ENCODE data around the gene PKNOX1. TPM values are rescaled to one million over a fixed set of nuclear protein-coding genes. Genes with fewer than 3 reads are reported as not detected.
"Not testable (repeated sequence)": the region's sequence is repeated elsewhere in the genome, so short reads cannot be mapped to it uniquely, and the experiment has no call there.

PKNOX1 gene
- total and polyA plus RNA-seq, 4 experiments from 2014 or later = 17.8 to 25.0 (median 23.1) TPM

DNA sequence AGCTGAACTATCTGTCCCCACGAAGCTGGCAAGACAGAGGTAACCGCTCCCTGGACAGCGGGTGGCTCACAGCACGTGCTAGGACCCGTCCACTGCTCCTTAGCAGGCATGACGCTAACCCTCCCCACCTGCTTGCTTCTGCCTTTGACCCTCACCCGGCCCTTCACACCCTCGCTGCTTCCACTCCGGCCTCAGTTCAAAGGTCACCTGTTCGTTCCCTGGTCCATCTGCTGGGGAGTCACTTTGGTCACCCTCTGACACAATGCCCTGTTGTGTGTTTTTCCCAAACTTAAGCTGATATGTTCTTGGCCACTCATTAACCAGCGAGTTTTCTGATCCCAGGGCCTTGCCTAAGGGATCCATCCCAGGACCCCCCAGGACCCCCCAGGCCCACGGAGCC is 93.7 kb downstream of the PKNOX1 start:
- H3K4me3 ChIP-seq (ENCODE audit: low read length in 2 of 2); H3K4me3 Mint-ChIP-seq; intact Hi-C loops (cut with micrococcal nuclease); POLR2A ChIA-PET (ENCODE audit: partially characterized antibody); H3K27me3 ChIP-seq (ENCODE audit: insufficient read depth, low read length); H3K4me1 ChIP-seq (ENCODE audit: insufficient read depth, low read length); CTCF ChIA-PET (ENCODE audit: partially characterized antibody); H3K36me3 Mint-ChIP-seq; H3K9me3 ChIP-seq (ENCODE audit: control insufficient read depth in 1 of 2, low read length in 2 of 2); DNase-seq; H3K36me3 ChIP-seq (ENCODE audit: insufficient read depth, low read length); H3K27ac Mint-ChIP-seq; H3K4me1 Mint-ChIP-seq; H3K9me3 Mint-ChIP-seq; H3K27me3 Mint-ChIP-seq; H3K27ac ChIP-seq (ENCODE audit: low read depth, low read length): not testable (repeated sequence)

DNA sequence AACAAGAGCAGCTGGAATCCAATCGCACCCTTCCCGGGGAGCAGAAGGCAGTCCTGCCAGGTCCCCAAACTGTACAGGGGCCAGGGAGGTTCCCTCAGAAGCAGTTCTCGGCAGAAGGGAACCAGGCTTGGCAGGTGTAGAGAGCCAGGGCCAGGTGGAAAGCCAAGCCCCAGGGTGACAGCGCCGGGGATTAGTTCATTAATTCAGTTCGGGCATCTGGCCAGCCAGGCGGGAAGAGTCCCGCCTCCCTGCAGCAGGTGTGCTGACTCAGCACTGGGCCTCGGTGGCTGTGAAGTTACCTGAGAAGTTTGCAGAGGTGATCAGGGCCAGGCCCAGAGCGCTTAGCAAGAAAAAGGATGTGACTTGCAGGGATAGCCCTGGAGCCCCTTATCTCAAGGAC is 95.3 kb downstream of the PKNOX1 start:
- intact Hi-C loops (cut with micrococcal nuclease); H3K4me3 ChIP-seq (ENCODE audit: low read length in 2 of 2); DNase-seq; H3K9me3 Mint-ChIP-seq; H3K4me3 Mint-ChIP-seq; H3K27me3 Mint-ChIP-seq; H3K36me3 ChIP-seq (ENCODE audit: insufficient read depth, low read length); H3K36me3 Mint-ChIP-seq; CTCF ChIA-PET (ENCODE audit: partially characterized antibody); H3K27ac Mint-ChIP-seq; H3K4me1 ChIP-seq (ENCODE audit: insufficient read depth, low read length); POLR2A ChIA-PET (ENCODE audit: partially characterized antibody); H3K4me1 Mint-ChIP-seq; H3K9me3 ChIP-seq (ENCODE audit: control insufficient read depth in 1 of 2, low read length in 2 of 2); H3K27ac ChIP-seq (ENCODE audit: low read depth, low read length); H3K27me3 ChIP-seq (ENCODE audit: insufficient read depth, low read length): not testable (repeated sequence)

DNA sequence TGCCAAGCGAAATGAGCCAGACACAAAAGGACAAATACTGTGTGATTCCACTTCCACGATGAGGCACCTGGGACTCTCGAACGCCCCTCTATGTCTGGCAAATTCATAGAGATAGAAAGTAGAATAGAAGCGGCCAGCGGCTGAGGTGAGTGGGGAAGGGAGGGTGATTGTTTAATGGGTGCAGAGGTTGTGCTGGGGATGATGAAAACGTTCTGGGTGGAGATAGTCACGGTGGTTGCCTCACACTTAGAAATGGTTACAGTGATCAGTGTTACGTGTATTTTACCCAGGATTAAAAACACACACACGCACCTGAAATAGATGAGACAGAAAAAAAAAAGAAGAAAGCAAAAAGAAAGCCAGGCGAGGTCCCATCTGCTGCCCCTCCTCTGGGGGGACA is 98.4 kb downstream of the PKNOX1 start:
- H3K27ac Mint-ChIP-seq; POLR2A ChIA-PET (ENCODE audit: partially characterized antibody); H3K27ac ChIP-seq (ENCODE audit: low read depth, low read length); H3K36me3 Mint-ChIP-seq; H3K27me3 ChIP-seq (ENCODE audit: insufficient read depth, low read length); CTCF ChIA-PET (ENCODE audit: partially characterized antibody); H3K4me3 ChIP-seq (ENCODE audit: low read length in 2 of 2); H3K4me1 ChIP-seq (ENCODE audit: insufficient read depth, low read length); H3K9me3 ChIP-seq (ENCODE audit: control insufficient read depth in 1 of 2, low read length in 2 of 2); H3K9me3 Mint-ChIP-seq; H3K36me3 ChIP-seq (ENCODE audit: insufficient read depth, low read length); H3K4me3 Mint-ChIP-seq; intact Hi-C loops (cut with micrococcal nuclease); DNase-seq; H3K4me1 Mint-ChIP-seq; H3K27me3 Mint-ChIP-seq: not testable (repeated sequence)

DNA sequence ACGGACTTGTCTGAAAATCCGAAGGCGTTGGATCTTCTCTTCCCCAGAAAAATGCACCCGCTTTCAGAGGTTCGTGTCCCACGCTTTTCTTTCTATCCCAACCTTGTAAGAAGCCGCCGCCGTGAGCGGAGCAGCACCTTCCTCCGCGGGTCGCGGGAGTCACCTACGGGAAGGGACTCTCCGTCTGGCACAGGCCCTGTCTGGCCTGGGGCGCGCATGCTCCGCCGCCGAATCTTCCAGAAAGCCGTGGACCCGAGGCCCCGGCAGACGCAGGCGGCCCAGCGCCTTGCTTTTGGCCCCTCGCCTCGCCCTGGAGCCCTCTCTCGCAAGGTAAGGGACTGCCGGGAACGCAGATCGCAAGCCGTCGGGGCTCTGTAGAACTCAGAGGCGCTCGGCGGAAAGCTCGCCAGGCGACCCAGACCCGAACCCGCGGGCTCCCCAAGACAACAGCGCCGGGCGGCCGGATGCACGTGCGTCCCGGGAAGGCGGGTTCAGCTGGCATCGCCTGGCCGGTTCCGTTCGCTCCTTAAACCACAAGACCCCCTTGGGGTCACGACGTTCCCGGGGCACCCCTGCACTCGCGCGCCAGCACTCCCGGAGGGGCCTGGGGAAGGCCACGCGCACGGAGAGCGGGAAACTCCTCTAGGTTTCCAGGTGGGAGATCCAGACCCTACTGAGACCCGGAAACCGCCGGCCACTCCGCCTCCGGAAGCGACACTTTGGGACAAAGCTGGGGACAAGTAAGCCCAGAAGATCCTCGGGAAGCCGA is 100.2 kb downstream of the PKNOX1 start:
- H3K4me3 ChIP-seq (ENCODE audit: low read length in 2 of 2); H3K9me3 Mint-ChIP-seq; DNase-seq; H3K9me3 ChIP-seq (ENCODE audit: control insufficient read depth in 1 of 2, low read length in 2 of 2); H3K27ac ChIP-seq (ENCODE audit: low read depth, low read length); H3K4me1 Mint-ChIP-seq; POLR2A ChIA-PET (ENCODE audit: partially characterized antibody); CTCF ChIA-PET (ENCODE audit: partially characterized antibody); H3K27ac Mint-ChIP-seq; H3K27me3 Mint-ChIP-seq; H3K36me3 Mint-ChIP-seq; H3K36me3 ChIP-seq (ENCODE audit: insufficient read depth, low read length); H3K4me1 ChIP-seq (ENCODE audit: insufficient read depth, low read length); H3K4me3 Mint-ChIP-seq; intact Hi-C loops (cut with micrococcal nuclease); H3K27me3 ChIP-seq (ENCODE audit: insufficient read depth, low read length): not testable (repeated sequence)

DNA sequence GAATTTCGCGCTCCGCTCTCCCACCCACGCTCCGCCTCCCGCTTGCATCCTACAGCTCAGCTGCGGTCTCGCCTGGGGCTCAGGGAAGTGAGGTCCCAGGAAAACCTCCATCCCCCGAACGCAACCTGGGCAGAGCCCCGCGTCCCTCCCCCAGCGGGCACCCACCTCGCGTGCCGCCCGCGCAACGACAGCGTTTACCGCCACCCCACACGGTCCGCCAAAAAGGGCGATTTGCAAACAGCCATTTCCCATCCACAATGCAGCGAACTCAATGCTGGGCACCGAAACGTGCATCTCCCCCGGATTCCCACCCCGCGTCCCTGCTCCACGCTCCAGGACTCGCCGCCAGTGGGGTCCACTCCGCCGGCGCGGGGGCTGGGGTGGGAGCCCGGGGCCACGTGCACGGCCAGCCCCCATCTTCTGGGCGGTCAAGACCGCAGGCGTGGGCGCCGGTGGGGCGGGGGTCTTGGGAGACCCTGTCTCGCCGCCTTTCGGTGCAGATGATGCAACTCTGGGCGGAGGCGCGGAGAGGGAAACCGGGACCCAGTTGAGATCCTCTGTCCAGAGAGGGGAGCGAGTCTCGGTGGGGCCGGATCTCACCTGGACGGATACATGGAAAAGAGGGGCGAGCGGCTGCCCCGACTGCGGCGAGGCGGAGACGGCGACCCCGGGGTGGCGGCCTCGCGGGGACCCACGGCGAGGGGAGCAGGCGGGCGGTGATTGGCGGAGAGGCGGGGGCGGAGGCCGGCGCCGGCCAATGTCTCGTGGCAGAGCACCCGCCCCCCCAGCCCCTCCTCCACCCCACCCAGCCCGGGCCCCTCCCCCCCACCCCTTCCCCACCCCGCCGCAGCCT is 101.0 kb downstream of the PKNOX1 start, which contains the start of gene CBS:
CBS (minus strand) TSS at position 666 of the 853 bp plus-strand sequence. CDS start 3,642 bp downstream, outside the sequence.
- not testable (repeated sequence) for H3K9me3 Mint-ChIP-seq, H3K4me3 Mint-ChIP-seq, H3K4me1 Mint-ChIP-seq

DNA sequence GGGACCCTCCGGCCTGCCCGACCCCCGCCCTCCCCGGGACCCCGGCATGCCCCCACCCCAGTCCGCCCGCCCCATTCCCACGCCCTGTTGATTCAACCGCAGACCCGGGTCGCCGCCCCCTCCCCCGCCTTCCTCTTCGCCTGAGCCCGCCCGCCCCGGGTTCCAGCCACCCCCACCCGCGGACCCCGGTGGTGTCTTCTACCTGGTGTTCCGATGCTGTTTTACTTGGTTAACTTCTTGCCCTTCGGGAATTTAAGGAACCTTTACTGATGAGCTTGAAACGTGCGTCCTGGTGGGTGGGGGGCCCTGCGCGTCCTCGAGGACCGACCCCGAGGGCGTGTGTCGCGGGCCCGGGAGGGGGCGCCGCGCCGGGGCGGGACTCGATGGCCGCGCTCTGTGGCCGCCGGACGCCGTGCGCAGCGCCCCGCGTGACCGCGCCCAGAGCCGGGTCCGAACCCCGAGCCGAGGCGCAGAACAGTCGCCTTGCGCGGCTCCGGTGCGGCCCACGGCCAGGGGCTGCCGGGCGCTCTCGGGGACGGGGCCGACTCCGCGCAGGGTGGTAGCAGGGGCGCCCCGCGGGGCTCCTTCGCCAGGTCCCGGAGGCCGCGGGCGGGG is 101.8 kb downstream of the PKNOX1 start:
- H3K4me1 Mint-ChIP-seq; POLR2A ChIA-PET (ENCODE audit: partially characterized antibody); H3K4me3 Mint-ChIP-seq; H3K4me3 ChIP-seq (ENCODE audit: low read length in 2 of 2); H3K36me3 ChIP-seq (ENCODE audit: insufficient read depth, low read length); H3K9me3 Mint-ChIP-seq; H3K4me1 ChIP-seq (ENCODE audit: insufficient read depth, low read length); H3K36me3 Mint-ChIP-seq; intact Hi-C loops (cut with micrococcal nuclease); DNase-seq; H3K27me3 Mint-ChIP-seq; H3K27ac Mint-ChIP-seq; H3K27ac ChIP-seq (ENCODE audit: low read depth, low read length); H3K27me3 ChIP-seq (ENCODE audit: insufficient read depth, low read length); CTCF ChIA-PET (ENCODE audit: partially characterized antibody); H3K9me3 ChIP-seq (ENCODE audit: control insufficient read depth in 1 of 2, low read length in 2 of 2): not testable (repeated sequence)

More for the DNA sequence above, 101.0 kb downstream of the PKNOX1 start, which contains the start of gene CBS:
- H3K27ac ChIP-seq (ENCODE audit: low read depth, low read length); H3K36me3 ChIP-seq (ENCODE audit: insufficient read depth, low read length); H3K4me1 ChIP-seq (ENCODE audit: insufficient read depth, low read length); intact Hi-C loops (cut with micrococcal nuclease); H3K4me3 ChIP-seq (ENCODE audit: low read length in 2 of 2); H3K27me3 ChIP-seq (ENCODE audit: insufficient read depth, low read length); H3K27me3 Mint-ChIP-seq; DNase-seq; H3K36me3 Mint-ChIP-seq; H3K27ac Mint-ChIP-seq; CTCF ChIA-PET (ENCODE audit: partially characterized antibody); POLR2A ChIA-PET (ENCODE audit: partially characterized antibody); H3K9me3 ChIP-seq (ENCODE audit: control insufficient read depth in 1 of 2, low read length in 2 of 2): not testable (repeated sequence)

DNA sequence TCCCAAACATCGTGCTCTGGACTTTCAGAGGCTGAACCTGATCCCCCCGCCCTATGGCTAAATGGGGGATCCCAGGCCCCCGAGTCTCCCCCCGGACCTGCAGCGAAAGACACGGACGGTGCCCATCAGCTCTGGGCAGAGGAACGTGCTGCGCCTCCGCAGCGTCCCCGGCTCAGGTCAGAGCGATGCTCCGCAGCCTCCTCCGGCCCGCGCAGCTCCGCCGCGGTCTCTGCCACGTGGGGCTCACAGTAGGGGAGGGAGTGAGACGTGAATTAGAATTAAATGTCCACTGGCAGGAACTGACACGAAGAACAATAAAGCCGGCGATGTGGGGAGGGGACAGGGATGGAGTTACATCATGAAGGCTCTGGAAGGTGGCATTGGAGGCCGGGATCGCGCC is 102.3 kb downstream of the PKNOX1 start:
- H3K27ac ChIP-seq (ENCODE audit: low read depth, low read length); DNase-seq; CTCF ChIA-PET (ENCODE audit: partially characterized antibody); intact Hi-C loops (cut with micrococcal nuclease); POLR2A ChIA-PET (ENCODE audit: partially characterized antibody); H3K9me3 Mint-ChIP-seq; H3K36me3 ChIP-seq (ENCODE audit: insufficient read depth, low read length); H3K4me3 Mint-ChIP-seq; H3K27me3 Mint-ChIP-seq; H3K4me1 Mint-ChIP-seq; H3K9me3 ChIP-seq (ENCODE audit: control insufficient read depth in 1 of 2, low read length in 2 of 2); H3K36me3 Mint-ChIP-seq; H3K4me3 ChIP-seq (ENCODE audit: low read length in 2 of 2); H3K27me3 ChIP-seq (ENCODE audit: insufficient read depth, low read length); H3K27ac Mint-ChIP-seq; H3K4me1 ChIP-seq (ENCODE audit: insufficient read depth, low read length): not testable (repeated sequence)

All from CD4-positive, alpha-beta memory T cell (primary cell).